Skeletal muscle tissue (tissue), 4 donors: ENCODE results near the gene PNPLA7. TPM values are rescaled to one million over a fixed set of nuclear protein-coding genes. Genes with fewer than 3 reads are reported as not detected.

ENCODE experiments used
- H3K27ac ChIP-seq: one replicate; pipeline ENCODE4 v1.7.0; 2013; ENCODE audit warnings: mild to moderate bottlenecking, low read depth, low read length, inconsistent platforms
- H3K27me3 ChIP-seq, 3 donors: one replicate each; pipeline ENCODE4 v1.7.0; 2013; ENCODE audit warnings: low read length in 3 of 3; ENCODE audit not compliant: control insufficient read depth in 3 of 3, insufficient read depth in 3 of 3
- H3K36me3 ChIP-seq, 3 donors: one replicate each; pipeline ENCODE4 v1.7.0; 2013; ENCODE audit warnings: low read length in 3 of 3; ENCODE audit not compliant: control insufficient read depth in 3 of 3, insufficient read depth in 3 of 3
- H3K4me1 ChIP-seq, 3 donors: one replicate each; pipeline ENCODE4 v1.7.0; 2013; ENCODE audit warnings: low read length in 3 of 3, mild to moderate bottlenecking in 3 of 3; ENCODE audit not compliant: control insufficient read depth in 3 of 3, insufficient read depth in 3 of 3
- H3K4me3 ChIP-seq, 3 donors: one replicate each; pipeline ENCODE4 v1.7.0; 2013; ENCODE audit warnings: low read length in 3 of 3
- H3K9ac ChIP-seq, 3 donors: one replicate each; pipeline ENCODE4 v1.7.0; 2013; ENCODE audit warnings: low read length in 3 of 3, mild to moderate bottlenecking in 3 of 3, moderate library complexity in 2 of 3, low read depth in 1 of 3
- H3K9me3 ChIP-seq, 3 donors: one replicate each; pipeline ENCODE4 v1.7.0; 2013; ENCODE audit warnings: low read length in 3 of 3; ENCODE audit not compliant: control insufficient read depth in 3 of 3
- total RNA-seq: library from RNA; depleted of rRNA; stranded (reverse); fragments of >200 nt; gene quantifications from one replicate; pipeline ENCODE4 v1.2.3, GENCODE V29; 2014
- donor health status: Osteomylitis.

Gene PNPLA7
- total RNA-seq, 1 donor from 2014 or later = 1.0 TPM

- no peak overlapping the region for H3K27ac ChIP-seq
- H3K4me3 ChIP-seq = no peak overlapping the region
- H3K9me3 ChIP-seq = no peaks in the 10 kb centered on the region
- H3K27me3 ChIP-seq = no peaks in the 10 kb centered on the region
- peak overlapping the region in 1 of 3 donors; percentile 70 for H3K9ac ChIP-seq
- peaks cover 2 to 14% (median 11%) of the 10 kb centered on the region in 3 donors for H3K36me3 ChIP-seq
- peaks cover 6 to 32% (median 20%) of the 10 kb centered on the region in 3 donors for H3K4me1 ChIP-seq
These were observed 92.6 kb downstream of the PNPLA7 start for GRCh38 chr9:137457406-137458193.

DNA sequence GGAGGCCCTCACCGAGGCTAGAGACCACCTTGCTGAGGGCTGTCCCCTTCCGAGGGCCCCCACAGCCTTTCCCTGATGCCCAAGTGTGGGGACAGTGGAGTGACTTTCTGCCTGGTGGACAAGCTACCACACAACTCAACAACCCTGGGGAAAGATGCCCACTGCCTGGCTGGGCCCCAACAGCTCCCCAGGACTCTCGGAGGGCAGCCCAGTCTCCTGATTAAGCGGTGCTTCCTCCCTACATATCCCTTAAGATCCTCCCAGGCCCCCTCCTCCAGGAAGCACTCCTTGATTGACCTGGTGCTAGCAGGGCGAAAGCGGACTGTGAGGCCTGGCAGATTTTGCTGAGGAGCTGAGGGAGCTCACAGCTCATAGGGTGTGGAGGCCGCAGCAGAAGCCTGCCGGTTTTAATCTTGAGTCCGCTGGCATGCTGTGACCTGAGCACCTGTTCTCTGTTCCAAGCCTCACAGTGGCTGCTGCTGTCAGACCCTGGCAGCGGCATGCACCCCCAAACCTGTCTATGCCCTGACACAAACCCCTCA, 93.3 kb downstream of the PNPLA7 start:
- Histone ChIP-seq H3K4me1 (peaks cover 6 to 32% (median 20%) of the 10 kb centered on the region in 3 donors), H3K4me3 (no peak overlapping the region), H3K9ac (no peak overlapping the region), H3K9me3 (no peaks in the 10 kb centered on the region), H3K27me3 (no peaks in the 10 kb centered on the region), H3K27ac (no peak overlapping the region), H3K36me3 (peaks cover 2 to 14% (median 11%) of the 10 kb centered on the region in 3 donors)

DNA sequence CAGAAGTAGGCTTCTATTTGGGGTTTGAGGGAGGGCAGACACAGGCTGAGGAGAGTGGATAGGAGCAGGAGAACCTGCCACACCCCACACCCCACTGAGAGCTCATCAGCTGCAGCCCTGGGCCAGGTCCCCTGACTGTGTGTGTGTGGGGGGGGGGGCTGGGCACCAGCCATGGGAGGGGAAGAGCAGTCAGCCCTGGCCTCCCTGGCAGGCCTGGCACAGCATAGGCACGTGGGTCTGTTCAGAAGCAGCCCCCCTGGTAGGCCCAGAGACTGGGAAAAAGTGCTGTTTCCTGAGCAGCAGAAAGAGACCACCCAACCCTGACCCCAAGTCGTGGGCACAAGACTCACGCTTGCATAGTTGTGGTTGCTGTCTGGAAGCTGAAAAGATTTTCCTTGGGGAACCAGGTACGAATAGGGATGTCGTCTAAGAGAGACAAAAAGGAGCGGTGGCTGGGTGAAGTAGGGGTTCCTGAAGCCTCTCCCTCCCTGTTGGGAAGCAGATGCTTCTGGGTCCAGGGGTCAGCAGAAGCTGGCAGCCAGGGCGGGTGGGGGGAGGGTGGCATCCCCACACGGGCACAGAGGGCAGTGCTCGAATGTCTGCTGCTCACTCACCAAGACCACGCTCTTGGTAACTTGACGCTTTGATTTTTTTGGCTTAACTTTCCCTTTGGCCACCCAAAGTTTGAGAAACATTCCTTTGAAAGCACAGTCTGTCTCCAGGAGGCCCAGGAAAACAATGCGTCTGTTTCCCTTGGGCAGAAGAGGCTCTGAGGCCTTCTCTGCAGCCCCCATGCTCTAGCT, 93.9 kb downstream of the PNPLA7 start:
- no peaks in the 10 kb centered on the region for H3K9me3 ChIP-seq
- H3K9ac ChIP-seq = no peak overlapping the region
- H3K36me3 ChIP-seq = peaks cover 2 to 14% (median 11%) of the 10 kb centered on the region in 3 donors
- peaks cover 6 to 32% (median 20%) of the 10 kb centered on the region in 3 donors for H3K4me1 ChIP-seq
- H3K27ac ChIP-seq = no peak overlapping the region
- no peaks in the 10 kb centered on the region for H3K27me3 ChIP-seq
- H3K4me3 ChIP-seq = no peak overlapping the region

GRCh38 chr9:137455359-137455991, 94.7 kb downstream of the PNPLA7 start:
- H3K9me3 ChIP-seq = no peaks in the 10 kb centered on the region
- H3K27ac ChIP-seq = no peak overlapping the region
- no peaks in the 10 kb centered on the region for H3K27me3 ChIP-seq
- no peak overlapping the region for H3K9ac ChIP-seq
- no peak overlapping the region for H3K4me3 ChIP-seq
- H3K36me3 ChIP-seq = peaks cover 2 to 8% (median 7%) of the 10 kb centered on the region in 3 donors
- peaks cover 6 to 32% (median 20%) of the 10 kb centered on the region in 3 donors for H3K4me1 ChIP-seq

DNA sequence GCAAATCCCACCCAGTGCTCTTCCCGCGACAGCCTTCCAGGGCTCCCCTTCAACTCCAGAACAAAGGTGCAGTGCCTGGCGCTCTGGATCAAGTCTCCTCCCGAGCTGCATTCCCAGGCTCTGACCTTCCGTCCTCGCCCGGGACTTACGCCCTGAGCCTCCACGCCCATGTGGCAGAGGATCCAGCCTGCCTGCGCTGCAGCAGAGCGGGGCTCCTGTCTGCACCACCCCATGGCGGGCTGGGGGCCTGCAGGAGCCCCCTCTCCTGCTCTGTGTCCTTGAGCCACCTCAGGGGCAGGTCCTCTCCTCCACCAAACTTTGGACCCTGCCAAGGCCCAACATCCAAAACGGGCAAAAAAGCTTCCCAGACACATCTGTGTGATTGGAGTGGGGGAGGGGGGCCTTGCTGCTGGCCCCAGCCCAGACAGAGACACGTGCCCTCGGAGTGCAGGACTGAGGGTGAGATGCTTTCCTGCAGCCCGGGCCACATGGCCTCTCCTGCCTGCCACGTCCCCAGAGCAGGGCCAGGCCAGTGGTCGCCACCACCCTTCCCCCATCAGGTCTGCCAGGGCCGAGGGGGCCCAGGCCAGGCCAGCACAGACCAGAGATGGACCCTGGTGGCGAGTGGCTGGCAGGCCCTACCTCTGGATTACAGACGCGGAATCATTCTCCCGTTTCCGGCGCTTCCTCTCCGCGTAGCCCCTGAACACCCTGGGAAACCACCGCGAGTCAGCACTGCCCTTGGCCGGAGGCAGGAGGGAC, 95.4 kb downstream of the PNPLA7 start:
- H3K4me1 ChIP-seq = peaks cover 4 to 26% (median 19%) of the 10 kb centered on the region in 3 donors

DNA sequence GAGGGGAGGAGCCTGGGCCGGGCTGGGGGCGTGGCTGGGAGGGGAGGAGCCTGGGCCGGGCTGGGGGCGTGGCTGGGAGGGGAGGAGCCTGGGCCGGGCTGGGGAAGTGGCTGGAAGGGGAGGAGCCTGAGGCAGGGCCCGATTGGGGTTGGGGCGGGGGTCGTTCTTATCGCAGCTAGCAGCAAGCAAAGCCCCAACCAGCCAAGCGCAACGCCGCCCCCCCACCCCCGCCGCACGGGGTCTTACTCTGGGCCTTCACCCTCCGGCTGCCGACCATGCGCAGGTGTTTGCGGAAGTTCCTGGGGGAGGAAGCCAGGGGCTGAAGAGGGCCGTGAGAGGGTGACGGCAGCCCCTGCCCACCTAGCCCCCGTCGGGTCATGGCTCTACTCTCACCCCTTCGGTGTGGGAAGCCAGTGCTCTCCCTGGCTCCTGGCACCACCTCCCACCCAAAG, 96.0 kb downstream of the PNPLA7 start:
- H3K4me1 ChIP-seq = peaks cover 0 to 21% (median 15%) of the 10 kb centered on the region in 3 donors
- peak overlapping the region in 2 of 3 donors; percentile 3 to 33 for H3K9ac ChIP-seq
- no peaks in the 10 kb centered on the region for H3K9me3 ChIP-seq
- H3K27ac ChIP-seq = no peak overlapping the region
- peak overlapping the region; percentile 29 to 59 (median 36) for H3K4me3 ChIP-seq
- H3K27me3 ChIP-seq = no peaks in the 10 kb centered on the region
- peaks cover 2 to 7% (median 4%) of the 10 kb centered on the region in 3 donors for H3K36me3 ChIP-seq

More for the DNA sequence above, 95.4 kb downstream of the PNPLA7 start:
- Histone ChIP-seq H3K4me3 (peak overlapping the region; percentile 29 to 59 (median 36)), H3K27ac (no peak overlapping the region), H3K9ac (peak overlapping the region in 2 of 3 donors; percentile 3 to 33), H3K36me3 (peaks cover 2 to 6% (median 4%) of the 10 kb centered on the region in 3 donors), H3K27me3 (no peaks in the 10 kb centered on the region), H3K9me3 (no peaks in the 10 kb centered on the region)

GRCh38 chr9:137453643-137454081, 96.5 kb downstream of the PNPLA7 start:
- Histone ChIP-seq H3K27ac (no peak overlapping the region), H3K27me3 (no peaks in the 10 kb centered on the region), H3K9ac (no peak overlapping the region), H3K36me3 (peaks cover 2 to 9% (median 4%) of the 10 kb centered on the region in 3 donors), H3K4me1 (peaks cover 0 to 20% (median 15%) of the 10 kb centered on the region in 3 donors), H3K9me3 (no peaks in the 10 kb centered on the region), H3K4me3 (no peak overlapping the region)

DNA sequence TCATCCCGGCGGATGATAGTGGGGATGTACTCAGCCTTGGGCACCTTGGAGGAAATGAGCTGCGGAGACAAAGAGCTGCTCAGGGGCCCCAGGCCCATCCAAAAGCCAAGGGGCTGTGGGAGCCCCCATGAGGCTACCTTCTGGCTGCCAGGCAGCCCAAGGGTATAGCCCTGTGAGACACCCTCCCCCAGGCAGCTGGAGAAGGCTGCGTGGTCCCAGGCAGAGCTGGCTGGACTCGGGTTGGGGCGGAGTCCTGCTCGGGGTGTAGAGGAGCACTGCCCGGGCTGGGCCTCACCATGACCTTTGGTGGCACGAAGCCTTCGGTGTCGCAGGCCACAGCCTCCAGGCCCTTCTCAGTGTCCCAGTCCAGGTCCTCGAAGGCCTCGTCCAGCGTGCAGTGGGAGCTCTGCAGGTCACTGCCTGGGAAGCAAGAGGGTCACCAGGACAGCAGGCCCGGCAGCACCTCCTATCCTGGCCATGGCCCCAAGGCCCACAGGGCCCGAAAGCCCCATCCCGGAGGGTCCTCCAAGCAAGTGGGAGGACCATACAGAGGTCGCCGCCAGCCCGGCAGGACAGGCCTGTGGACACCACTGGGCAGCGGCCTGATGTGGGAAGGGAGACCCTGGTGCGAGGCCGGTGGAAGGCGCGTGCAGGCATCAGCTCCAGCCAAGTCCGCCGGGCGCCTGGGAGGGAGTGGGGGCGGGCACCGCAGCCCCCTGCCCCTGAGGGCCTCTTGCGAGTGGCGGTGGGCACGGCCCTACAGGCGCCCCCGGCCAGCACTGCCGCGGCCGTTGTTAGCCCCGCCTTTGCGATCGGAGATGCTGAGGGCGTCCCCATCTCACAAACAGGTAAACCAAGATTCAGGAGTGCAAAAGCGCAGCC, 97.2 kb downstream of the PNPLA7 start:
- H3K9ac ChIP-seq = no peak overlapping the region
- no peak overlapping the region for H3K27ac ChIP-seq

More for the DNA sequence above, 97.2 kb downstream of the PNPLA7 start:
- Histone ChIP-seq H3K9me3 (no peaks in the 10 kb centered on the region), H3K27me3 (no peaks in the 10 kb centered on the region), H3K36me3 (peaks cover 2 to 9% (median 4%) of the 10 kb centered on the region in 3 donors), H3K4me3 (no peak overlapping the region), H3K4me1 (peaks cover 0 to 13% (median 9%) of the 10 kb centered on the region in 3 donors)
